ENCODE results near the gene GABRG3. TPM values are rescaled to one million over a fixed set of nuclear protein-coding genes. Genes with fewer than 3 reads are reported as not detected.

Gene GABRG3
- total and polyA plus RNA-seq, 2 donors (not counting 3 experiments of a cell fraction or from before 2014, with no cell fraction given): not detected

DNA sequence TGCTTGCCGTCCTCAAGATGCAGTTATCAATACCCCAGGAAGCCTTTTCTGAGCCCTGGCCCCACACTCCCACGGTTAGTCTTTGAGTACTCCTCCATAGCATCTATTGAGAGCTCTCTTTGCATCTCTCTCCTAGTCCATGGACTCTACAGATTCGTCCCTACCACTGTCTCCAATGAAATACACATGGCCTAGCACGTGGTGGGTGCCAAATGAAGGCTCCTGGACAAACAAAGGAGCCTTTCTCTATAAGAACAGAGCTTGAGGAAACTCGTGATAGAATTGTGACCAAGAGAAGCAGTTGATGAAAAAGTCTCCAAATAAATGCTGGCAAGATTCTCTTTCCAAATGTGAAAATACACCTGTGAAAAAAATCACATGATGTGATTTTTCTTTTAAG, 166.1 kb downstream of the GABRG3 start:
- Histone ChIP-seq H3K4me3 (replicated peaks in 1 of 3; ENCODE audit: insufficient read depth in 1 of 3, low read depth in 1 of 3, low read length in 3 of 3) (no peak overlapping the region), H3K9me3 (replicated peaks; ENCODE audit: control insufficient read depth, insufficient read depth, low read length) (peaks cover 3% of the 10 kb centered on the region), H3K4me2 (ENCODE audit: insufficient read depth, low read length) (no peak overlapping the region), H3K79me2 (ENCODE audit: control insufficient read depth, insufficient read depth, low read length) (no peaks in the 10 kb centered on the region), H4K20me1 (replicated peaks; ENCODE audit: control insufficient read depth, extremely low read depth, insufficient read depth, low read length) (no peaks in the 10 kb centered on the region), H3K9ac (replicated peaks; ENCODE audit: extremely low read depth, insufficient read depth, low read length) (no peak overlapping the region), H3K27me3 (ENCODE audit: control insufficient read depth in 2 of 2, insufficient read depth in 2 of 2, low read length in 2 of 2) (no peaks in the 10 kb centered on the region), H3K4me1 (ENCODE audit: control insufficient read depth, extremely low read depth, insufficient read depth, low read length) (no peaks in the 10 kb centered on the region), H3K9me1 (replicated peaks; ENCODE audit: control insufficient read depth, extremely low read depth, insufficient read depth, low read length) (no peaks in the 10 kb centered on the region), H2AFZ (ENCODE audit: low read depth, low read length) (no peak overlapping the region), H3K27ac (ENCODE audit: insufficient read depth, low read depth, low read length) (no peak overlapping the region), H3K36me3 (ENCODE audit: control insufficient read depth in 2 of 2, extremely low read depth in 1 of 2, insufficient read depth in 2 of 2, low read length in 2 of 2) (no peaks in the 10 kb centered on the region)
- DNase-seq (ENCODE audit: low read depth, low spot score): no peak
- no TSS peak for BruUV-seq (replicated peaks)
- TF ChIP-seq FOS (IDR thresholded peaks at IDR 0.05; ENCODE audit: borderline replicate concordance, insufficient read depth, low read length) (no peak), EZH2 (IDR thresholded peaks at IDR 0.05; ENCODE audit: borderline replicate concordance, low read depth, low read length, severe bottlenecking) (no peak), CTCF (IDR thresholded peaks at IDR 0.05; ENCODE audit: extremely low read depth in 1 of 2, insufficient read depth in 1 of 2, low read depth in 1 of 2, low read length in 2 of 2) (no peak), JUN (IDR thresholded peaks at IDR 0.05; ENCODE audit: borderline replicate concordance, insufficient read depth, insufficient read length, low read depth) (no peak), MYC (IDR thresholded peaks at IDR 0.05; ENCODE audit: low read depth, low read length) (no peak), POLR2A (IDR thresholded peaks at IDR 0.05; ENCODE audit: low read depth, low read length) (no peak), POLR2AphosphoS5 (IDR thresholded peaks at IDR 0.05; ENCODE audit: insufficient read depth, low read depth, low read length) (no peak), GATA2 (IDR thresholded peaks at IDR 0.05; ENCODE audit: insufficient read depth, insufficient read length, low read depth, low read length) (no peak)
- TF ChIP-seq, protein P1, sequence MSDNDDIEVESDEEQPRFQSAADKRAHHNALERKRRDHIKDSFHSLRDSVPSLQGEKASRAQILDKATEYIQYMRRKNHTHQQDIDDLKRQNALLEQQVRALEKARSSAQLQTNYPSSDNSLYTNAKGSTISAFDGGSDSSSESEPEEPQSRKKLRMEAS (IDR thresholded peaks at IDR 0.05; ENCODE audit: insufficient read depth, insufficient read length): no peak
- FAIRE-seq: no peak
- POLR2A ChIA-PET: no interaction called here
- dilution Hi-C loops (cut with MboI; ENCODE audit: extremely low pct_ligation_motif_present, low sequenced_read_pairs) (no loop called here), intact Hi-C loops (cut with micrococcal nuclease) (no loop called here)
- CTCF ChIA-PET: no interaction called here

Data from endothelial cell of umbilical vein (primary cell).